GM12878 (cell line): ENCODE measurements around the gene CD82. TPM values are rescaled to one million over a fixed set of nuclear protein-coding genes. Genes with fewer than 3 reads are reported as not detected.

Experiments used
- ATAC-seq: fragments of 200-7000 bp; cut with Tn5 transposase; 3 replicates; pipeline ENCODE4 v1.9.1; 2020; ENCODE audit warnings: mild to moderate bottlenecking, moderate library complexity
- BruUV-seq: library from RNA; stranded (reverse); fragments of 400-500 nt; replicated peaks from 2 replicates; lab custom pipeline; 2021; lab: Mats Ljungman, UMichigan
- CTCF ChIA-PET: fragments of 300-600 bp; sonication (Branson Sonifier 250); formaldehyde crosslinking; extraction: SDS; loops from one replicate; lab custom pipeline; 2021; ENCODE audit warnings: inconsistent platforms; lab: Yijun Ruan, JAX
- POLR2A ChIA-PET: fragments of 350-600 bp; formaldehyde crosslinking; extraction: SDS; loops from one replicate; lab custom pipeline; 2021; ENCODE audit warnings: inconsistent platforms; lab: Charles Lee
- RAD21 ChIA-PET: fragments of 300-600 bp; sonication (Branson Sonifier 250); formaldehyde crosslinking; loops from one replicate; lab custom pipeline; 2023; ENCODE audit warnings: antibody characterized with exemption; ENCODE audit not compliant: unreplicated experiment; lab: Charles Lee
- SMC1A ChIA-PET: fragments of 300-600 bp; sonication (Branson Sonifier 250); formaldehyde crosslinking; loops from one replicate; lab custom pipeline; 2023; ENCODE audit not compliant: unreplicated experiment, uncharacterized antibody; lab: Charles Lee
- DNase-seq: peaks from one replicate; pipeline ENCODE4 v3.0.0-alpha.2; 2011; ENCODE audit warnings: low read depth, low spot score
- FAIRE-seq: peaks from 3 replicates; lab custom pipeline; 2011; peaks lifted over from hg19 to GRCh38; lab: Jason Lieb, UNC
- H2AFZ ChIP-seq: 2 replicates; pipeline ENCODE4 v1.6.0; 2011; ENCODE audit warnings: low read depth, low read length, control low read depth; ENCODE audit not compliant: control insufficient read depth
- H3K27ac ChIP-seq: 2 replicates; pipeline ENCODE4 v1.5.1; 2011; ENCODE audit warnings: control low read depth; ENCODE audit not compliant: control insufficient read depth, insufficient read depth
- H3K27me3 ChIP-seq, 2 experiments: replicated peaks in 1 of 2; 2 replicates each; pipeline versions ENCODE4 v1.6.0 to v1.6.1; 2011; ENCODE audit warnings: low read length in 1 of 2; ENCODE audit not compliant: control insufficient read depth in 2 of 2, insufficient read depth in 2 of 2
- H3K36me3 ChIP-seq, 2 experiments: 2 replicates each; pipeline ENCODE4 v1.5.1; 2011; ENCODE audit warnings: low read length in 1 of 2; ENCODE audit not compliant: control insufficient read depth in 2 of 2, insufficient read depth in 2 of 2
- H3K4me1 ChIP-seq: 2 replicates; pipeline ENCODE4 v1.6.1; 2011; ENCODE audit warnings: mild to moderate bottlenecking, low read length, moderate library complexity, mixed read lengths; ENCODE audit not compliant: control insufficient read depth, insufficient read depth
- H3K4me2 ChIP-seq: 2 replicates; pipeline ENCODE4 v1.6.0; 2011; ENCODE audit warnings: control low read depth; ENCODE audit not compliant: control insufficient read depth, insufficient read depth
- H3K4me3 ChIP-seq: fragments of 200-600 bp; sonication (generic); 2 replicates; pipeline ENCODE4 v1.5.1; 2016
- H3K79me2 ChIP-seq: 2 replicates; pipeline ENCODE4 v1.6.0; 2011; ENCODE audit warnings: low read length; ENCODE audit not compliant: control insufficient read depth, insufficient read depth
- H3K9ac ChIP-seq: 2 replicates; pipeline ENCODE4 v1.8.0; 2011; ENCODE audit warnings: low read length, control low read depth, mixed read lengths; ENCODE audit not compliant: control insufficient read depth, insufficient read depth
- H3K9me3 ChIP-seq: replicated peaks from 3 replicates; pipeline ENCODE4 v1.5.1; 2011; ENCODE audit warnings: mild to moderate bottlenecking, low read length; ENCODE audit not compliant: control insufficient read depth, insufficient read depth
- H4K20me1 ChIP-seq: 2 replicates; pipeline ENCODE4 v1.6.0; 2011; ENCODE audit not compliant: control insufficient read depth, insufficient read depth
- BCL11A ChIP-seq: IDR thresholded peaks from 2 replicates; pipeline ENCODE4 v1.6.1; 2011; ENCODE audit warnings: low read depth, low read length
- ESRRA ChIP-seq: IDR thresholded peaks from 2 replicates; pipeline ENCODE4 v1.6.1; 2012; ENCODE audit warnings: mild to moderate bottlenecking, low read length, improper control_type of control experiment
- EZH2 ChIP-seq: IDR thresholded peaks from 2 replicates; pipeline ENCODE4 v1.6.1; 2012; ENCODE audit warnings: low read depth, mild to moderate bottlenecking, control low read depth, inconsistent platforms, low read length, borderline replicate concordance; ENCODE audit not compliant: control insufficient read depth
- FOXK2 ChIP-seq: fragments of 450-650 bp; IDR thresholded peaks from 2 replicates; pipeline ENCODE4 v1.6.1; 2017; ENCODE audit warnings: mild to moderate bottlenecking, moderate library complexity
- HDAC6 ChIP-seq: fragments of 200-600 bp; sonication (generic); IDR thresholded peaks from one replicate; pipeline ENCODE4 v1.8.0; 2017; ENCODE audit warnings: antibody characterized with exemption; ENCODE audit not compliant: unreplicated experiment
- MYB ChIP-seq: fragments of 150-350 bp; IDR thresholded peaks from 2 replicates; pipeline ENCODE4 v1.6.1; 2014; ENCODE audit warnings: mild to moderate bottlenecking, low read depth, low read length, borderline replicate concordance
- NFXL1 ChIP-seq: fragments of 450-650 bp; IDR thresholded peaks from 2 replicates; pipeline ENCODE4 v1.6.1; 2017; ENCODE audit warnings: antibody characterized with exemption, mild to moderate bottlenecking, borderline replicate concordance
- SIX5 ChIP-seq: IDR thresholded peaks from 2 replicates; pipeline ENCODE4 v1.6.1; 2011; ENCODE audit warnings: mild to moderate bottlenecking, low read depth, low read length, moderate library complexity; ENCODE audit not compliant: severe bottlenecking
- SREBF2 ChIP-seq: IDR thresholded peaks from 2 replicates; pipeline ENCODE4 v1.6.1; 2012; ENCODE audit warnings: mild to moderate bottlenecking, low read length
- STAT1 ChIP-seq: fragments of 450-650 bp; conservative IDR thresholded peaks from 2 replicates; pipeline ENCODE4 v1.6.1; 2014; ENCODE audit warnings: antibody characterized with exemption, mild to moderate bottlenecking
- WGBS: methylation state at CpG from one replicate; pipeline ENCODE4 v1.1.6; 2016; ENCODE audit warnings: low lambda C conversion rate; ENCODE audit not compliant: insufficient replicate concordance, insufficient coverage; ENCODE audit errors: missing lambda C conversion rate; 5-methylcytosine and 5-hydroxymethylcytosine counted together
- in situ Hi-C: fragments of 300-500 bp; cut with MboI; formaldehyde crosslinking; loops from 9 replicates; pipeline ENCODE4 v1.14.3; 2018; ENCODE audit warnings: mixed read lengths
- intact Hi-C: fragments of 100-400 bp; cut with micrococcal nuclease; formaldehyde crosslinking; loops from one replicate; pipeline ENCODE4 v1.14.2; 2022; ENCODE audit not compliant: unreplicated experiment
- polyA plus RNA-seq, 11 experiments: library from polyadenylated mRNA; depleted of rRNA in 4 of 11; unstranded in 6 of 11; stranded (reverse) in 5 of 11; fragments of >200 nt; fragmentation: Nextera tagmentation in 4 of 11; fragmentation: Illumina TruSeq in 1 of 11; extraction: Ambion mirVana in 4 of 11; extraction: Trizol in 1 of 11; gene quantifications; 1 replicate in 1 of 11; 2 replicates in 10 of 11; pipeline versions ENCODE4 v1.2.1 to v1.2.3, GENCODE V29; 2011 to 2016; ENCODE audit warnings: inconsistent platforms in 2 of 11, missing spikeins in 2 of 11, low read depth in 1 of 11
- total RNA-seq, 4 experiments: library from RNA; depleted of rRNA in 3 of 4; stranded (reverse); fragments of >200 nt in 3 of 4; fragmentation: Illumina TruSeq in 1 of 4; extraction: Trizol in 1 of 4; gene quantifications; 2 replicates each; pipeline versions ENCODE4 v1.2.1 to v1.2.3, GENCODE V29; 2013 to 2021
- TF ChIP-seq, protein P1 (sequence below): fragments of 450-650 bp; IDR thresholded peaks from 2 replicates; pipeline ENCODE4 v1.6.1; 2016; ENCODE audit warnings: mild to moderate bottlenecking, moderate library complexity, borderline replicate concordance
- TF ChIP-seq, protein P2 (sequence below): IDR thresholded peaks from 2 replicates; pipeline ENCODE4 v1.6.1; 2011; ENCODE audit warnings: borderline replicate concordance, low read depth, mild to moderate bottlenecking, moderate library complexity, low read length; ENCODE audit not compliant: insufficient read depth, poor library complexity, severe bottlenecking
- TF ChIP-seq, protein P3 (sequence below): IDR thresholded peaks from 2 replicates; pipeline ENCODE4 v1.6.1; 2012; ENCODE audit warnings: low read depth, low read length, improper control_type of control experiment
- TF ChIP-seq, protein P4 (sequence below): fragments of 450-650 bp; IDR thresholded peaks from 2 replicates; pipeline ENCODE4 v1.6.1; 2016; ENCODE audit warnings: mild to moderate bottlenecking

The CD82 gene
- total and polyA plus RNA-seq, 10 of the 15 experiments (the other 5 are each of a cell fraction or from before 2014, with no cell fraction given): 5.2 to 180 (median 84.7) TPM

DNA sequence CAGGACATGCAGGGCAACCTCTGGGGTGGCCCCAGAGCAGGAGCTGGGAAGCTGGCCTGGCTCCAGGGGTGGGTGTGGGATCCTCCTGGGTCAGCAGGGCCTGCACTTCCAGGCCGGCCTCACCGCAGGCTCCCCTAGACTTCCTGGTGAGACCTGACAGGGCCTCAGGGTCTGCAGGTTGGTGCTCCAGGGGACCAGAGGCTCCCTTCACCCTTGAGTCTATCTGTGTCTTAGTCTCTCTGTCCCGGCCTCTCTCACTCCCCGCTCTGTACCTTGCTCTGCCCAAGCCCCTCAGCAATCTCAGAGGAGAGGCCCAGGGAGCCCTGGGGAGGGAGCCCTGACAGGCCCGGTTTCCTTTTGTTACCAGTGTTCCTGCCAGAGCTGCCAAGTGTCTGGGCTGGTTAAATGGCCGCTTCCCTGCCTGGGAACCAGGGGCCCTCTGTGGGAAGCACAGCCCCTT is 13.9 kb downstream of the CD82 start (continued):
- TF ChIP-seq, protein P1, sequence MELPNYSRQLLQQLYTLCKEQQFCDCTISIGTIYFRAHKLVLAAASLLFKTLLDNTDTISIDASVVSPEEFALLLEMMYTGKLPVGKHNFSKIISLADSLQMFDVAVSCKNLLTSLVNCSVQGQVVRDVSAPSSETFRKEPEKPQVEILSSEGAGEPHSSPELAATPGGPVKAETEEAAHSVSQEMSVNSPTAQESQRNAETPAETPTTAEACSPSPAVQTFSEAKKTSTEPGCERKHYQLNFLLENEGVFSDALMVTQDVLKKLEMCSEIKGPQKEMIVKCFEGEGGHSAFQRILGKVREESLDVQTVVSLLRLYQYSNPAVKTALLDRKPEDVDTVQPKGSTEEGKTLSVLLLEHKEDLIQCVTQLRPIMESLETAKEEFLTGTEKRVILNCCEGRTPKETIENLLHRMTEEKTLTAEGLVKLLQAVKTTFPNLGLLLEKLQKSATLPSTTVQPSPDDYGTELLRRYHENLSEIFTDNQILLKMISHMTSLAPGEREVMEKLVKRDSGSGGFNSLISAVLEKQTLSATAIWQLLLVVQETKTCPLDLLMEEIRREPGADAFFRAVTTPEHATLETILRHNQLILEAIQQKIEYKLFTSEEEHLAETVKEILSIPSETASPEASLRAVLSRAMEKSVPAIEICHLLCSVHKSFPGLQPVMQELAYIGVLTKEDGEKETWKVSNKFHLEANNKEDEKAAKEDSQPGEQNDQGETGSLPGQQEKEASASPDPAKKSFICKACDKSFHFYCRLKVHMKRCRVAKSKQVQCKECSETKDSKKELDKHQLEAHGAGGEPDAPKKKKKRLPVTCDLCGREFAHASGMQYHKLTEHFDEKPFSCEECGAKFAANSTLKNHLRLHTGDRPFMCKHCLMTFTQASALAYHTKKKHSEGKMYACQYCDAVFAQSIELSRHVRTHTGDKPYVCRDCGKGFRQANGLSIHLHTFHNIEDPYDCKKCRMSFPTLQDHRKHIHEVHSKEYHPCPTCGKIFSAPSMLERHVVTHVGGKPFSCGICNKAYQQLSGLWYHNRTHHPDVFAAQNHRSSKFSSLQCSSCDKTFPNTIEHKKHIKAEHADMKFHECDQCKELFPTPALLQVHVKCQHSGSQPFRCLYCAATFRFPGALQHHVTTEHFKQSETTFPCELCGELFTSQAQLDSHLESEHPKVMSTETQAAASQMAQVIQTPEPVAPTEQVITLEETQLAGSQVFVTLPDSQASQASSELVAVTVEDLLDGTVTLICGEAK: no peak
- TF ChIP-seq MYB (no peak), SIX5 (no peak)

DNA sequence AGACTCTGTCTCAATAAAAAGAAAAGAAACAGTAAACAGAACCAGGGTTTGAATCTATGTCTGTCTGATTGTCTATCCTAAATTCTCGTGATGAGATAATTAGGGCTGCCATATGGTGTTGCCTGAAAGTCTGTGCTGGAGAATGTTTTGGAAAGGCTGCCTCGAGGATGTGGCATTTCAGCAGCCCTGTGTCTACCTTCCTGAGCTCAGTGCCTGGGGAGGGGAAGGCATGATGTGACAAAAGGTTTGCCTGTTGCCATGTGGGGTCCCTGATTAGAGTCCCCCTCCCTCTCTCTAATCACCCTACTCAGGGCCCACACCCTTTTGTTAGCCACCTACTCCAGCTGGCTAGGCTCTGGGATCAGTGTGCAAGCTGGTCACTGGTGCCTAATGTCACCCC is 15.2 kb downstream of the CD82 start:
- H3K4me3 ChIP-seq: no peak overlapping the region
- H3K27ac ChIP-seq: no peak overlapping the region
- no peaks in the 10 kb centered on the region; the same call in 2 of the 3 replicates for H3K9me3 ChIP-seq
- POLR2A ChIA-PET: interaction anchor here (1.0 kb wide), 2 partner anchors 14 to 16 kb away, joined by 3 read pairs; partner anchors contain the start of gene CD82
- no TSS peak for BruUV-seq
- SMC1A ChIA-PET: interaction anchor here (1.1 to 1.6 kb wide), 4 partner anchors 9 to 21 kb away, joined by 3 to 6 read pairs (median 4); no protein-coding TSS in a partner anchor
- RAD21 ChIA-PET: interaction anchor here (0.8 to 1.7 kb wide), 2 partner anchors 15 to 16 kb away, joined by 3 to 4 read pairs; partner anchors contain the start of gene CD82
- H3K36me3 ChIP-seq: peaks cover 13 to 24% of the 10 kb centered on the region in 2 experiments
- no peak for FAIRE-seq
- H2AFZ ChIP-seq: no peak overlapping the region
- in situ Hi-C loops (loop anchor here (25.0 kb wide), 1 partner anchor 1218 kb away; the partner anchor contains the start of gene TTC17), intact Hi-C loops (no loop called here)
- no peaks in the 10 kb centered on the region for H4K20me1 ChIP-seq
- peaks cover 32% of the 10 kb centered on the region for H3K4me1 ChIP-seq
- no peak for ATAC-seq
- no peaks in the 10 kb centered on the region for H3K27me3 ChIP-seq
- H3K79me2 ChIP-seq: peaks cover 74% of the 10 kb centered on the region
- DNase-seq: no peak
- 75% methylated on average over 2 of the region's 2 CpGs for WGBS
- CTCF ChIA-PET: interaction anchor here (0.7 to 1.3 kb wide), 3 partner anchors 12 to 21 kb away, joined by 3 to 6 read pairs (median 3); no protein-coding TSS in a partner anchor
- no peak overlapping the region for H3K4me2 ChIP-seq
- no peak overlapping the region for H3K9ac ChIP-seq
- no peak for TF ChIP-seq SREBF2
- TF ChIP-seq ESRRA: no peak
- TF ChIP-seq, protein P2, sequence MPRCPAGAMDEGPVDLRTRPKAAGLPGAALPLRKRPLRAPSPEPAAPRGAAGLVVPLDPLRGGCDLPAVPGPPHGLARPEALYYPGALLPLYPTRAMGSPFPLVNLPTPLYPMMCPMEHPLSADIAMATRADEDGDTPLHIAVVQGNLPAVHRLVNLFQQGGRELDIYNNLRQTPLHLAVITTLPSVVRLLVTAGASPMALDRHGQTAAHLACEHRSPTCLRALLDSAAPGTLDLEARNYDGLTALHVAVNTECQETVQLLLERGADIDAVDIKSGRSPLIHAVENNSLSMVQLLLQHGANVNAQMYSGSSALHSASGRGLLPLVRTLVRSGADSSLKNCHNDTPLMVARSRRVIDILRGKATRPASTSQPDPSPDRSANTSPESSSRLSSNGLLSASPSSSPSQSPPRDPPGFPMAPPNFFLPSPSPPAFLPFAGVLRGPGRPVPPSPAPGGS: no peak
- no peak for TF ChIP-seq FOXK2
- TF ChIP-seq, protein P3, sequence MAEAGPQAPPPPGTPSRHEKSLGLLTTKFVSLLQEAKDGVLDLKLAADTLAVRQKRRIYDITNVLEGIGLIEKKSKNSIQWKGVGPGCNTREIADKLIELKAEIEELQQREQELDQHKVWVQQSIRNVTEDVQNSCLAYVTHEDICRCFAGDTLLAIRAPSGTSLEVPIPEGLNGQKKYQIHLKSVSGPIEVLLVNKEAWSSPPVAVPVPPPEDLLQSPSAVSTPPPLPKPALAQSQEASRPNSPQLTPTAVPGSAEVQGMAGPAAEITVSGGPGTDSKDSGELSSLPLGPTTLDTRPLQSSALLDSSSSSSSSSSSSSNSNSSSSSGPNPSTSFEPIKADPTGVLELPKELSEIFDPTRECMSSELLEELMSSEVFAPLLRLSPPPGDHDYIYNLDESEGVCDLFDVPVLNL: no peak
- no peak for TF ChIP-seq STAT1
- TF ChIP-seq NFXL1: no peak
- TF ChIP-seq BCL11A: no peak
- TF ChIP-seq EZH2: no peak
- TF ChIP-seq, protein P4, sequence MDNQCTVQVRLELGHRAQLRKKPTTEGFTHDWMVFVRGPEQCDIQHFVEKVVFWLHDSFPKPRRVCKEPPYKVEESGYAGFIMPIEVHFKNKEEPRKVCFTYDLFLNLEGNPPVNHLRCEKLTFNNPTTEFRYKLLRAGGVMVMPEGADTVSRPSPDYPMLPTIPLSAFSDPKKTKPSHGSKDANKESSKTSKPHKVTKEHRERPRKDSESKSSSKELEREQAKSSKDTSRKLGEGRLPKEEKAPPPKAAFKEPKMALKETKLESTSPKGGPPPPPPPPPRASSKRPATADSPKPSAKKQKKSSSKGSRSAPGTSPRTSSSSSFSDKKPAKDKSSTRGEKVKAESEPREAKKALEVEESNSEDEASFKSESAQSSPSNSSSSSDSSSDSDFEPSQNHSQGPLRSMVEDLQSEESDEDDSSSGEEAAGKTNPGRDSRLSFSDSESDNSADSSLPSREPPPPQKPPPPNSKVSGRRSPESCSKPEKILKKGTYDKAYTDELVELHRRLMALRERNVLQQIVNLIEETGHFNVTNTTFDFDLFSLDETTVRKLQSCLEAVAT: no peak
- no peak for TF ChIP-seq HDAC6
